Kidney epithelial cell (primary cell): Measurements from ENCODE around the gene TMC6. TPM values are rescaled to one million over a fixed set of nuclear protein-coding genes. Genes with fewer than 3 reads are reported as not detected.

Source experiments
- DNase-seq: peaks from one replicate; pipeline ENCODE4 v3.0.0-alpha.2; 2010; ENCODE audit warnings: low read depth
- H3K27me3 ChIP-seq: 2 replicates; pipeline ENCODE4 v1.6.0; 2011; ENCODE audit warnings: low read length; ENCODE audit not compliant: control insufficient read depth, insufficient read depth
- H3K36me3 ChIP-seq: 2 replicates; pipeline ENCODE4 v1.5.1; 2011; ENCODE audit warnings: low read length; ENCODE audit not compliant: control insufficient read depth, insufficient read depth
- H3K4me3 ChIP-seq: 2 replicates; pipeline ENCODE4 v1.5.1; 2011; ENCODE audit warnings: low read depth, mild to moderate bottlenecking, control low read depth, low read length
- CTCF ChIP-seq: IDR thresholded peaks from 2 replicates; pipeline ENCODE4 v1.5.1; 2011; ENCODE audit warnings: mild to moderate bottlenecking, moderate library complexity, low read length, control low read depth, inconsistent platforms; ENCODE audit not compliant: insufficient read depth, poor library complexity, severe bottlenecking
- total RNA-seq: library from RNA; depleted of rRNA; stranded (reverse); fragments of >200 nt; gene quantifications from 2 replicates; pipeline ENCODE4 v1.2.3, GENCODE V29; 2015

The TMC6 gene
- total RNA-seq, 1 donor from 2014 or later, result 88.7 TPM

DNA sequence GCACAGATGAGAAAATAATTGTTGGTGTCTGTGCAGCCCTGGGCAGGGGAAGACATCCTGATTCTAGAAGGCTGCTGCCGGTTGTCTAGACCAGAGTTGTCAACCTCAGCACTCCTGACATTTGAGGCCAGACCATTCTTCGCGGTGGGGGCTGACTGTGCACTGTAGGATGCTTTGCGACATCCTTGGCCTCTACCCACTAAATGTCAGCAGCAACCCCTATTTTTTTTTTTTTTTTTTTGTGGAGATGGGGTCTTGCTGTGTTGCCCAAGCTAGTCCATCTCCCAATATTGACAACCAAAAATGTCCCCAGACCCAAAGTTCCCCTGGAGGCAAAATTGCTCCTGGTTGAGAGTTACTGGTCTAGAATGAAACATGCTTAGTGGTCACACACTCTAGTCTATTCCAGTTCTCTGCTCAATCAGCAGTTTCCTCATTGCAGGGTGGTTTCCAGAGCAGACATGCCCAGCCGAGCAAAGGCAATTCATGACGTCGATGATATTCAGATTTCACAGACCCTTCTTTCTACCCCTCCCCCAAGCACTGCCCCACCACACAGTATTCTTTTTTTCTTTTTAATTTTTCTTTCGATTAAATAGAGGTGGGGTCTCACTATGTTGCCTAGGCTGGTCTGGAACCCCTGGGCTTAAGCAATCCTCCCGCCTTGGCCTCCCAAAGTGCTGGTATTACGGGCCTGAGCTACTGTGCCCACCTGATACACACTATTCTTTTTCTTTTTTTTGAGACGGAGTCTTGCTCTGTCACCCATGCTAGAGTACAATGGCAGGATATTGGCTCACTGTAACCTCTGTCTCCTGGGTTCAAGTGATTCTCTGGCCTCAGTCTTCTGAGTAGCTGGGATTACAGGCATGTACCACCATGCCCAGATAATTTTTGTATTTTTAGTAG lies 26.6 kb upstream of the TMC6 start:
- Histone ChIP-seq H3K36me3 (no peaks in the 10 kb centered on the region), H3K4me3 (no peak overlapping the region), H3K27me3 (no peaks in the 10 kb centered on the region)
- DNase-seq, result no peak
- no peak for TF ChIP-seq CTCF

- no peaks in the 10 kb centered on the region for H3K27me3 ChIP-seq
- H3K36me3 ChIP-seq, result no peaks in the 10 kb centered on the region
- DNase-seq, result no peak
- no peak for TF ChIP-seq CTCF
- H3K4me3 ChIP-seq, result no peak overlapping the region
Measured at GRCh38 chr17:78151514-78152008, 23.0 kb upstream of the TMC6 start.

DNA sequence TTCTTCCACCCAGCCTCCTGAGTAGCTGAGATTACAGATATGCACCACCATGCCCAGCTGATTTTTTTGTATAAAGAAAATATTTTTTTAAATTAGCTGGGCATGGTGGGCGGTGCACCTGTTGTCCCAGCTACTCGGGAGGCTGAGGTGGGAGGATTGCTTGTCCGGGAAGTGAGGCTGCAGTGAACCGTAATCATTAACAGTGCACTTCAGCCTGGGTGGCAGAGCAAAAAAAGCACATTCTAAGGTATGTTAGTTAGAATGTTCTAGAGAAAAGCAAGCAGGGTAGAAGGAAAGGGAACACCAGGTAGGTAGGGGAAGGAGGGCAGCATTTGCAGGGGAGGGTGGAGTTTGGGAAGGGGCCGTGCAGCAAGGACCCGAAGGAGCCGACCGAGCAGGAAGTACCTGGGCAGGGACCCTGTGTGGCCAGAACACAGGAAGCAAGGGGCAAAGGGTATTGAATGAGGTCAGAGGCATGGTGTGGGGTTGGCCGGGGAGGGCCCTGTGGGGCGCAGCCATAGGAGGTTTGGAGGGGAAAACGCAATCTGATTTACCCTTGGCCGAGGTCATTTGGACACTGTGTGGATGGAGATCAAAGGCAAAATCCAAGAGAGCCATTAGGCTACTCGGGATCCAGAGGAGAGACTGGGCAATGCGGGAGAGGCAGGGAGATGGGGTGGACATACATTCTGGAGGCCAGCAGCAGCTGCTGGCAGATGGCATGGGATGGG lies 19.9 kb upstream of the TMC6 start:
- Histone ChIP-seq H3K4me3 (no peak overlapping the region), H3K27me3 (no peaks in the 10 kb centered on the region), H3K36me3 (no peaks in the 10 kb centered on the region)
- no peak for DNase-seq
- TF ChIP-seq CTCF, result no peak

DNA sequence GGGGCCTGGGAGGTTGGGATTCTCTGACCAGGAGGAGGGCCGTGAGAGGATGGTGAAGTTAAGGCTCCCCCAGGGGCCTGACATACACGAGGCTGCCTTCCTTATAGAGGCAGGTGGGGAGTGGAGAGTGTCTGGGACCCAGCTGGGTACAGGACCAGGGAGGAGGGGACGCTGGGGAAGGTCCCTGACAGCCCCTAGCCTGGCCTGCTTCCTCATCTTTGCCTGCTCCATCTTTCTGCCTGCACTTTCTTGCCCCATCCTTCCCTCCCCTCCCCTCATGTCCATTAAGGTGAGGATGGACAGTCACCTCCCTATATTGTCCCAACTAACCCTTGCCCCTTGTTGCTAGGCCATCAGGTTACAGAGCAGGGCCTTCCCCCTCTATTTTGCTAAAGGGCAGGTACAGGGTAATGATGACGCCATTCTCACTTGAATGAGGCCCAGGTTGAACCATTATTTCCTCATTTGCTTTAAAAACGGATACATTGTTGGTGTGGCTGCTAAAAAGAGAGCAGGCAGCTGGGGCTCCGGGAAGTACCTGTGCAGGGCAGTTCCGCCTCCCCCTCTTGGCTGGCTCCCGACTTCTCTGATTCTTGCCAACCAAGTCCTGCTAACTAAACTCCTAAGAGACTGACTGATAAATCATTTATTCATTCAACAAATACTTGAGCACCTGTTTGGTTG lies 18.9 kb upstream of the TMC6 start:
- no peaks in the 10 kb centered on the region for H3K36me3 ChIP-seq
- DNase-seq, result no peak
- H3K4me3 ChIP-seq, result no peak overlapping the region
- TF ChIP-seq CTCF, result no peak
- H3K27me3 ChIP-seq, result no peaks in the 10 kb centered on the region

- no peaks in the 10 kb centered on the region for H3K27me3 ChIP-seq
- H3K4me3 ChIP-seq, result no peak overlapping the region
- no peak for TF ChIP-seq CTCF
- no peaks in the 10 kb centered on the region for H3K36me3 ChIP-seq
- no peak for DNase-seq
Measured at GRCh38 chr17:78146881-78147280, 18.3 kb upstream of the TMC6 start.
